Measurements from ENCODE around the gene ACSBG1. TPM values are rescaled to one million over a fixed set of nuclear protein-coding genes. Genes with fewer than 3 reads are reported as not detected.

Gene ACSBG1
- total and polyA plus RNA-seq, 4 experiments from 2014 or later = not detected

GRCh38 chr15:78236491-78236890 is 2.1 kb upstream of the ACSBG1 start:
- Histone ChIP-seq H3K36me3 (ENCODE audit: insufficient read depth, low read length) (no peaks in the 10 kb centered on the region), H3K9me3 (ENCODE audit: control insufficient read depth in 1 of 2, low read length in 2 of 2) (no peaks in the 10 kb centered on the region), H3K27me3 (ENCODE audit: insufficient read depth, low read length) (no peaks in the 10 kb centered on the region), H3K4me3 (ENCODE audit: low read length in 2 of 2) (no peak overlapping the region), H3K27ac (ENCODE audit: low read depth, low read length) (no peak overlapping the region), H3K4me1 (ENCODE audit: insufficient read depth, low read length) (no peaks in the 10 kb centered on the region)
- CTCF ChIA-PET (ENCODE audit: partially characterized antibody) = interaction anchor here (8.3 kb wide), 1 partner anchor 125 kb away, joined by 211 read pairs; no protein-coding TSS in a partner anchor
- POLR2A ChIA-PET (ENCODE audit: partially characterized antibody) = no interaction called here
- Mint-ChIP-seq H3K27ac (no peak overlapping the region), H3K36me3 (no peaks in the 10 kb centered on the region), H3K27me3 (peaks cover 4 to 11% of the 10 kb centered on the region in 2 donors), H3K4me1 (peaks cover 0 to 2% (median 0%) of the 10 kb centered on the region in 4 donors), H3K9me3 (no peaks in the 10 kb centered on the region), H3K4me3 (no peak overlapping the region)
- DNase-seq = no peak
- intact Hi-C loops (cut with micrococcal nuclease) = no loop called here

- POLR2A ChIA-PET (ENCODE audit: partially characterized antibody) = no interaction called here
- Histone ChIP-seq H3K9me3 (ENCODE audit: control insufficient read depth in 1 of 2, low read length in 2 of 2) (no peaks in the 10 kb centered on the region), H3K36me3 (ENCODE audit: insufficient read depth, low read length) (no peaks in the 10 kb centered on the region), H3K4me1 (ENCODE audit: insufficient read depth, low read length) (no peaks in the 10 kb centered on the region), H3K4me3 (ENCODE audit: low read length in 2 of 2) (no peak overlapping the region), H3K27ac (ENCODE audit: low read depth, low read length) (no peak overlapping the region), H3K27me3 (ENCODE audit: insufficient read depth, low read length) (no peaks in the 10 kb centered on the region)
- intact Hi-C loops (cut with micrococcal nuclease) = no loop called here
- H3K4me3 Mint-ChIP-seq = no peak overlapping the region
- peaks cover 1 to 8% of the 10 kb centered on the region in 2 donors for H3K27me3 Mint-ChIP-seq
- no peaks in the 10 kb centered on the region for H3K4me1 Mint-ChIP-seq
- DNase-seq = no peak
- no peak overlapping the region for H3K27ac Mint-ChIP-seq
- no peaks in the 10 kb centered on the region for H3K36me3 Mint-ChIP-seq
- H3K9me3 Mint-ChIP-seq = no peaks in the 10 kb centered on the region
- CTCF ChIA-PET (ENCODE audit: partially characterized antibody) = no interaction called here
Measured at GRCh38 chr15:78233496-78233895, 869 bp downstream of the ACSBG1 start.

GRCh38 chr15:78232951-78233350 is 1.4 kb downstream of the ACSBG1 start:
- H3K4me3 Mint-ChIP-seq = no peak overlapping the region
- Histone ChIP-seq H3K4me3 (ENCODE audit: low read length in 2 of 2) (no peak overlapping the region), H3K9me3 (ENCODE audit: control insufficient read depth in 1 of 2, low read length in 2 of 2) (no peaks in the 10 kb centered on the region), H3K36me3 (ENCODE audit: insufficient read depth, low read length) (no peaks in the 10 kb centered on the region), H3K4me1 (ENCODE audit: insufficient read depth, low read length) (no peaks in the 10 kb centered on the region), H3K27me3 (ENCODE audit: insufficient read depth, low read length) (no peaks in the 10 kb centered on the region), H3K27ac (ENCODE audit: low read depth, low read length) (no peak overlapping the region)
- no peak overlapping the region for H3K27ac Mint-ChIP-seq
- H3K27me3 Mint-ChIP-seq = peaks cover 1 to 8% of the 10 kb centered on the region in 2 donors
- H3K9me3 Mint-ChIP-seq = no peaks in the 10 kb centered on the region
- ChIA-PET POLR2A (ENCODE audit: partially characterized antibody) (no interaction called here), CTCF (ENCODE audit: partially characterized antibody) (no interaction called here)
- H3K36me3 Mint-ChIP-seq = no peaks in the 10 kb centered on the region
- no peaks in the 10 kb centered on the region for H3K4me1 Mint-ChIP-seq
- intact Hi-C loops (cut with micrococcal nuclease) = no loop called here
- no peak for DNase-seq

GRCh38 chr15:78229431-78230406 is 4.6 kb downstream of the ACSBG1 start:
- H3K36me3 Mint-ChIP-seq = no peaks in the 10 kb centered on the region
- Histone ChIP-seq H3K27ac (ENCODE audit: low read depth, low read length) (no peak overlapping the region), H3K4me1 (ENCODE audit: insufficient read depth, low read length) (no peaks in the 10 kb centered on the region), H3K36me3 (ENCODE audit: insufficient read depth, low read length) (no peaks in the 10 kb centered on the region), H3K9me3 (ENCODE audit: control insufficient read depth in 1 of 2, low read length in 2 of 2) (no peaks in the 10 kb centered on the region), H3K27me3 (ENCODE audit: insufficient read depth, low read length) (no peaks in the 10 kb centered on the region), H3K4me3 (ENCODE audit: low read length in 2 of 2) (no peak overlapping the region)
- no peaks in the 10 kb centered on the region for H3K9me3 Mint-ChIP-seq
- peak overlapping the region in 1 of 8 donors; percentile 39 for H3K4me3 Mint-ChIP-seq
- intact Hi-C loops (cut with micrococcal nuclease) = no loop called here
- CTCF ChIA-PET (ENCODE audit: partially characterized antibody) = interaction anchor here (1.5 kb wide), 1 partner anchor 10 kb away, joined by 3 read pairs; no protein-coding TSS in a partner anchor
- POLR2A ChIA-PET (ENCODE audit: partially characterized antibody) = no interaction called here
- peak overlapping the region in 1 of 7 donors; percentile 55 for H3K27ac Mint-ChIP-seq
- peaks cover 3 to 4% (median 4%) of the 10 kb centered on the region in 4 donors for H3K4me1 Mint-ChIP-seq
- no peak for DNase-seq
- peaks cover 1 to 5% of the 10 kb centered on the region in 2 donors for H3K27me3 Mint-ChIP-seq

- intact Hi-C loops (cut with micrococcal nuclease) = no loop called here
- Mint-ChIP-seq H3K4me3 (no peak overlapping the region), H3K27me3 (peaks cover 1 to 3% of the 10 kb centered on the region in 2 donors), H3K36me3 (no peaks in the 10 kb centered on the region), H3K9me3 (no peaks in the 10 kb centered on the region), H3K4me1 (peaks cover 10 to 15% (median 11%) of the 10 kb centered on the region in 4 donors), H3K27ac (no peak overlapping the region)
- Histone ChIP-seq H3K9me3 (ENCODE audit: control insufficient read depth in 1 of 2, low read length in 2 of 2) (no peaks in the 10 kb centered on the region), H3K36me3 (ENCODE audit: insufficient read depth, low read length) (no peaks in the 10 kb centered on the region), H3K4me1 (ENCODE audit: insufficient read depth, low read length) (peaks cover 8% of the 10 kb centered on the region), H3K4me3 (ENCODE audit: low read length in 2 of 2) (no peak overlapping the region), H3K27ac (ENCODE audit: low read depth, low read length) (no peak overlapping the region), H3K27me3 (ENCODE audit: insufficient read depth, low read length) (no peaks in the 10 kb centered on the region)
- POLR2A ChIA-PET (ENCODE audit: partially characterized antibody) = no interaction called here
- CTCF ChIA-PET (ENCODE audit: partially characterized antibody) = interaction anchor here (1.1 to 1.5 kb wide), 2 partner anchors 11 to 13 kb away, joined by 3 read pairs; no protein-coding TSS in a partner anchor
- no peak for DNase-seq
Measured at GRCh38 chr15:78228356-78228996, 5.9 kb downstream of the ACSBG1 start.

- H3K36me3 Mint-ChIP-seq = no peaks in the 10 kb centered on the region
- Histone ChIP-seq H3K27me3 (ENCODE audit: insufficient read depth, low read length) (no peaks in the 10 kb centered on the region), H3K27ac (ENCODE audit: low read depth, low read length) (no peak overlapping the region), H3K36me3 (ENCODE audit: insufficient read depth, low read length) (no peaks in the 10 kb centered on the region), H3K9me3 (ENCODE audit: control insufficient read depth in 1 of 2, low read length in 2 of 2) (no peaks in the 10 kb centered on the region), H3K4me3 (ENCODE audit: low read length in 2 of 2) (no peak overlapping the region), H3K4me1 (ENCODE audit: insufficient read depth, low read length) (peaks cover 8% of the 10 kb centered on the region)
- peak overlapping the region in 2 of 8 donors; percentile 22 to 67 for H3K4me3 Mint-ChIP-seq
- CTCF ChIA-PET (ENCODE audit: partially characterized antibody) = interaction anchor here (1.2 to 1.7 kb wide), 3 partner anchors 15 to 117 kb away, joined by 3 to 5 read pairs (median 5); no protein-coding TSS in a partner anchor
- no peaks in the 10 kb centered on the region for H3K27me3 Mint-ChIP-seq
- H3K4me1 Mint-ChIP-seq = peaks cover 11 to 17% (median 14%) of the 10 kb centered on the region in 4 donors
- POLR2A ChIA-PET (ENCODE audit: partially characterized antibody) = no interaction called here
- no peak for DNase-seq
- H3K9me3 Mint-ChIP-seq = no peaks in the 10 kb centered on the region
- intact Hi-C loops (cut with micrococcal nuclease) = no loop called here
- peak overlapping the region in 1 of 7 donors; percentile 27 for H3K27ac Mint-ChIP-seq
Measured at GRCh38 chr15:78225783-78226541, 8.4 kb downstream of the ACSBG1 start.
